ENCODE data around the gene PPP1R1B. TPM values are rescaled to one million over a fixed set of nuclear protein-coding genes. Genes with fewer than 3 reads are reported as not detected.

Gene PPP1R1B
- total RNA-seq, 2 donors from 2014 or later = not detected

DNA sequence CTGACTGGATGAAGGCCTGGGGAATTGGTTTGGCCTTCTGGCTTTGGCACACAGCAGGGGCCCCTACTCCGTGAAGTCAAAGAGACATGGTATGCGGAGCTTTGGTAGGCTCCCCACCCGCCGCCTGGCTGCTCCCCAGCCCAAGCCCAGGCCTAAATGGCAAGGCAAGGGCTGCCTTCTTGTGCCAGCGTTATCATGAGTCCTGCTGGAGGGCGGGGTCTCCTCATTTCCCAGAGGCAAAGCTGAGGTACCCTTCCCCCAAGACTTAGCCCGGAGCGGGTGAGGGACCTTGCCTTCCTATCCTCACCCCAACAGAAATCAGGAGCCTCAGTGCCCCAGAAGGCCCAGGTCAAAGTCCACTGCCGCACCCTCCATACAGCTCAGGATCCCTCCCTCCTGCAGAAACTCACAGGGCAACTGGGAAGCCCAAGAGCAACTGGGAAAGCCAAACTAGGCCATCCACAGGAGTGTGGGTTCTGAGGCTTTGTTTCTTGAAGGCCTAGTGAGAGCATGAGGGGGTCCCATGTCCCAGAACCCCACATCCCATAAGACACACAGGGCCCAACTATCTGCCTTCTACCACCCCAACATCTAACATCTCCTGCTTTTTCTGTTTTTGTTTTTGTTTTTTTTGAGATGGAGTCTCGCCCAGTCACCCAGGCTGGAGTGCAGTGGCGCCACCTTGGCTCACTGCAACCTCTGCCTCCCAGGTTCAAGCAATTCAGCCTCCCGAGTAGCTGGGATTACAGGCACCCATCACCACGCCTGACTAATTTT is 51.8 kb downstream of the PPP1R1B start:
- peak overlapping the region in 1 of 2 donors; percentile 31 for H3K4me3 Mint-ChIP-seq
- peak overlapping the region; percentile 64 for H3K27ac Mint-ChIP-seq
- peaks cover 53% of the 10 kb centered on the region for H3K4me1 Mint-ChIP-seq (ENCODE audit: low read depth)
- H3K27me3 Mint-ChIP-seq (ENCODE audit: low read depth) = no peaks in the 10 kb centered on the region
- H3K36me3 Mint-ChIP-seq (ENCODE audit: insufficient read depth in 2 of 2) = no peaks in the 10 kb centered on the region
- no peaks in the 10 kb centered on the region for H3K9me3 Mint-ChIP-seq
- ATAC-seq (replicated peaks in 1 of 2) (no peak), DNase-seq (no peak)

DNA sequence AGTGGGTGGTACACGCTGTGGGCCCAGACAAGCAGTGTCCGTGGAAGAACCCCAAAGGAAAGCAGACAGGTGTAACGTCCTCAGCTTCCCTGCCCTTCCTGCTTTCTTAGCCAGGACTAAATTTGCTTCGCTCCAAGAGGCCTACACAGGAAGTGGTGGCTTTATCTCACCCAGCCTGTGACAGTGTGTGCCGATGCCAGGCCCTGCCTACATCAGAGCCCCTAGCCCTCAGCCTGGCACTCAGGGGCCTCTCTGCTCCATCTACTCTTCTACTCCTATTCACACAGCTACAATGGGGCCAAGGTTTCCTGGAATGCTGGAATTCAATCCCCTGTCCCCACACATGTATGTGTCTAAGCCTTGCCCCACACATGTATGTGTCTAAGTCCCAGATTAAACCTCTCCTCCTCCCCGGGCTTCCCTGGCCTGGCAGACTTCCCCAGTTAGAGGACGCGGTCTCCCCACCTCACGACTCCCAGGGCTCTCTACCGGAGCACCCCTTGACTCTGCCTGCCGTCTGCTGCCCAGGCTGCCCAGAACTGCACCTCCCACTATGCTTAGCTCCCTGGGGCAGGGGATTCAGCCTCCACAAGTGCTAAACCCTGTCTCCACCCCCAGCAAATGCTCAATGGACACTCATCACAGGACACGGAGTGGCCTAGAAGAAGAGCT is 52.9 kb downstream of the PPP1R1B start:
- peak overlapping the region; percentile 31 to 56 for H3K4me3 Mint-ChIP-seq
- H3K4me1 Mint-ChIP-seq (ENCODE audit: low read depth) = peaks cover 53% of the 10 kb centered on the region
- DNase-seq (peak; percentile 41 to 50), ATAC-seq (replicated peaks in 1 of 2) (peak; percentile 72 to 76)
- H3K27ac Mint-ChIP-seq = peak overlapping the region; percentile 64
- no peaks in the 10 kb centered on the region for H3K9me3 Mint-ChIP-seq
- no peaks in the 10 kb centered on the region for H3K27me3 Mint-ChIP-seq (ENCODE audit: low read depth)
- H3K36me3 Mint-ChIP-seq (ENCODE audit: insufficient read depth in 2 of 2) = no peaks in the 10 kb centered on the region

DNA sequence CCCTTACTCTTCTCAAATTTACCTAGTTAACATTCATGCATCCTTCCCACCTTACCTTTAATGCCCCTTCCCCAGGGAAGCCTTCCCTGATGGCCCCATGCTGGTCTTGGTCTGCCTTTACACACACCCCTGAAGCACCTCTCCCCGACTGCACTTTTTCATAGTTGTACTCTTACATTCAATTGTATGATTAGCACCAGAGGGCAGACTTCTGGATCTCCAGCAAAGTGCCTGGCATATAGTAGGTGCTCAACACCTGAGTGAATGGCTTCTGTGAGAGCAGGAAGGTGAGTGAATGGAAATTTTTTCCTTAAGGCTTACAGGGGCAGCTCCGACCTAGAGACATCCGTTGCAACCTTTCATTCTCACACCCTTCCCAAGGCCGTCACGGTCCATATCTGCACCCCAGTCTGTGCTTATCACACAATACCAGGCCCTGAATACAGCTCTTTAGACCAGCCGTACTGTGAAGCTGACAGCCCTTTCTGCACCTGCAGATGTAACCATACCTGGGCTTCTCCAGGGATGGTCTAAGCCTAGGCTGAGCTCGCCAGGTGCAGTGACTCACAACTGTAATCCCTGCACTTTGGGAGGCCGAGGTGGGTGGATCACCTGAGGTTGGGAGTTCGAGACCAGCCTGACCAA is 56.7 kb downstream of the PPP1R1B start:
- H3K4me1 Mint-ChIP-seq (ENCODE audit: low read depth) = peaks cover 46% of the 10 kb centered on the region
- peaks cover 3 to 6% of the 10 kb centered on the region in 2 donors for H3K36me3 Mint-ChIP-seq (ENCODE audit: insufficient read depth in 2 of 2)
- H3K27ac Mint-ChIP-seq = no peak overlapping the region
- no peaks in the 10 kb centered on the region for H3K9me3 Mint-ChIP-seq
- H3K27me3 Mint-ChIP-seq (ENCODE audit: low read depth) = no peaks in the 10 kb centered on the region
- ATAC-seq (replicated peaks in 1 of 2) (no peak), DNase-seq (no peak)
- no peak overlapping the region for H3K4me3 Mint-ChIP-seq

DNA sequence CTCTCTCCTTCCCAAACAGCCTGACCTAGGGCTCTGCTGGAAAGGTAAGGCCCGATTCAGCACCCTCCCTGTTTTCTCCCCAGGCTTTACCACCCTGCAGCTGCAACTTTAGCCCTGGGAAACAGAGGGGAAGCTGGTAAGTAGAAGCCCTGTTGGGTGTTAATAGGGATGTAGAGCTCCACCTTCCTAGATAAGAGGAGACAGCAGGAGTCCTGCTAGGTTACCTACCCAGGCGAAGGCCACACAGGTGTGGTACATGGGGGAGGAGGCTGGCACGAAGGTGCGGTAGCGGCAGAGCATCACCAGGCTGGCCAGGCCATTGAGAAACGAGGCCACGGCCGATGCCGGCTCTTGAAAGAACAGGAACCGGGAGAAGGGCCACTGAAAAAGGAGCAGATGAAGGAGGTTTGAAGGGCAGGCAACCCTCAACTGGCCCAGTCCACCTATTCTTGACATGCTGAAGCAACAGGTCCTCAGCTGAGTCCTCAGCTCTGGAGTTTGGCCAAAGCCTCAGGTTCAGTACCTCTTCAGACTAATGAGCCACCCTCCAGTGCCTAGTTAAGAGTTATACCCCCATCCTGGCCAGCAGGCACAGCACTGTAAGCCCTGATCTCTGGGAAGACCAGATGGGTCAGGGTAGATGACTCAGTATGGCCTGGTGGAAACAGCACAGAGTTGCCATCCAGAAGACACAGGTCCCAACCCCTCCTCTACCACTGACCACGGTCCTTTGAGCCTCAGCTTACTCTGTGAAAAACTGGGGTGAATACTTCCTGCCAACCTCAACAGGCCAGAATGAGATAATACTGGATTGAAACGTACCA is 57.8 kb downstream of the PPP1R1B start:
- Mint-ChIP-seq H3K9me3 (no peaks in the 10 kb centered on the region), H3K4me3 (no peak overlapping the region), H3K27me3 (ENCODE audit: low read depth) (no peaks in the 10 kb centered on the region), H3K36me3 (ENCODE audit: insufficient read depth in 2 of 2) (peaks cover 6 to 8% of the 10 kb centered on the region in 2 donors), H3K27ac (no peak overlapping the region), H3K4me1 (ENCODE audit: low read depth) (peaks cover 44% of the 10 kb centered on the region)
- ATAC-seq (replicated peaks in 1 of 2) (no peak), DNase-seq (no peak)

Other genes with a start within 250 kb of the PPP1R1B start
- gene FBXL20, start 225.3 kb upstream of the PPP1R1B start, total RNA-seq = 10 to 100 TPM; 28.5 to 30.5 TPM
- 10 to 100 TPM; 79.7 to 88.3 TPM for gene MED1, start 175.7 kb upstream of the PPP1R1B start, total RNA-seq
- 10 to 100 TPM; 69.4 to 75.9 TPM for gene CDK12, start 165.5 kb upstream of the PPP1R1B start, total RNA-seq
- gene NEUROD2, start 19.0 kb upstream of the PPP1R1B start, total RNA-seq = not detected
- 10 to 100 TPM; 63.5 to 65.1 TPM for gene STARD3, start 10.2 kb downstream of the PPP1R1B start, total RNA-seq
- gene TCAP, start 38.4 kb downstream of the PPP1R1B start, total RNA-seq = 1 to 10 TPM; 1.4 to 1.5 TPM
- under 1 TPM; 0.41 to 0.67 TPM for gene PNMT, start 41.5 kb downstream of the PPP1R1B start, total RNA-seq
- gene PGAP3, start 61.1 kb downstream of the PPP1R1B start, total RNA-seq = 10 to 100 TPM in 1 of 2 donors, 1 to 10 TPM in 1; 8.5 to 12.8 TPM
- 10 to 100 TPM in 1 of 2 donors, 1 to 10 TPM in 1; 8.2 to 12.1 TPM for gene ERBB2, start 73.1 kb downstream of the PPP1R1B start, total RNA-seq
- 10 to 100 TPM; 39.4 to 40.1 TPM for gene MIEN1, start 103.6 kb downstream of the PPP1R1B start, total RNA-seq
- gene GRB7, start 111.0 kb downstream of the PPP1R1B start, total RNA-seq = 1 to 10 TPM; 3.5 to 6.0 TPM
- 10 to 100 TPM; 70.7 to 78.9 TPM for gene IKZF3, start 237.4 kb downstream of the PPP1R1B start, total RNA-seq
- gene ZPBP2, start 241.2 kb downstream of the PPP1R1B start, total RNA-seq = under 1 TPM; 0.36 to 0.81 TPM